GM10248 (cell line): ENCODE data around the gene RHCG.
A peak's percentile ranks its signal among the peaks of the same experiment; 100 is the strongest.
"Not testable (repeated sequence)": the region's sequence is repeated elsewhere in the genome, so short reads cannot be mapped to it uniquely, and the experiment has no call there.

Experiments
- CTCF ChIA-PET: fragments of 300-600 bp; sonication (Branson Sonifier 250); formaldehyde crosslinking; extraction: SDS; loops from one replicate; lab custom pipeline; 2021; ENCODE audit warnings: antibody characterized with exemption; lab: Yijun Ruan, JAX
- POLR2A ChIA-PET: fragments of 350-650 bp; sonication (Branson Sonifier 250); formaldehyde crosslinking; extraction: SDS; loops from one replicate; lab custom pipeline; 2020; ENCODE audit warnings: antibody characterized with exemption; lab: Yijun Ruan, JAX
- DNase-seq: peaks from one replicate; pipeline ENCODE4 v3.0.0; 2012; ENCODE audit errors: extremely low spot score
- TF ChIP-seq, protein P1 (sequence below): IDR thresholded peaks from 2 replicates; pipeline ENCODE4 v1.5.1; 2012; ENCODE audit warnings: mild to moderate bottlenecking, low read depth; ENCODE audit errors: extremely low read depth, missing control alignments, control extremely low read depth

Gene RHCG

DNA sequence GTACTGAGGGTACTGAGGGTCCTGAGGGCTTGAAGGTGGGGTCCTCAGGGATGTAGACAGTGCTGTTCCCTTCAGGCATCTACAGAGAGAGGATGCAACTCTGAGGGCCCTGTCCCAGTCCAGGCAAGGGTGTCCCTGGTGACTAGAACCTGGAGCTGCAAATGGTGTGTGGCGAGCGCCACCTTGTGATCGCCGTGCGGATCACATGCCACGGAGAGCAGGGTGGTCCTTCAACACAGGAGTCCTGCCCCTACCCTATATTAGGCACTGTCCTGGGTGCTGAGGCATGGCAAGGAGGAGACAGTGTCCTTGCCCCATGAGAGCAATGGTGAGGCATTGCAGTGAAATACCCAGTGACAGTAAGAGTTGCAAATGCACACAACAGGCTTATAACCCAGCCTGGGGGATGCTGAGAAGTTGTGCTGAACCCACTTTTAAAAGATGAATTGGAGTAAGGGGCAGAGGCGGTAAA is 23.6 kb downstream of the RHCG start:
- DNase-seq: peak; percentile 79
- POLR2A ChIA-PET: no interaction called here
- CTCF ChIA-PET: interaction anchor here (0.9 to 8.1 kb wide), 25 partner anchors 9 to 137 kb away, joined by 3 to 126 read pairs (median 4); no protein-coding TSS in a partner anchor
- TF ChIP-seq, protein P1, sequence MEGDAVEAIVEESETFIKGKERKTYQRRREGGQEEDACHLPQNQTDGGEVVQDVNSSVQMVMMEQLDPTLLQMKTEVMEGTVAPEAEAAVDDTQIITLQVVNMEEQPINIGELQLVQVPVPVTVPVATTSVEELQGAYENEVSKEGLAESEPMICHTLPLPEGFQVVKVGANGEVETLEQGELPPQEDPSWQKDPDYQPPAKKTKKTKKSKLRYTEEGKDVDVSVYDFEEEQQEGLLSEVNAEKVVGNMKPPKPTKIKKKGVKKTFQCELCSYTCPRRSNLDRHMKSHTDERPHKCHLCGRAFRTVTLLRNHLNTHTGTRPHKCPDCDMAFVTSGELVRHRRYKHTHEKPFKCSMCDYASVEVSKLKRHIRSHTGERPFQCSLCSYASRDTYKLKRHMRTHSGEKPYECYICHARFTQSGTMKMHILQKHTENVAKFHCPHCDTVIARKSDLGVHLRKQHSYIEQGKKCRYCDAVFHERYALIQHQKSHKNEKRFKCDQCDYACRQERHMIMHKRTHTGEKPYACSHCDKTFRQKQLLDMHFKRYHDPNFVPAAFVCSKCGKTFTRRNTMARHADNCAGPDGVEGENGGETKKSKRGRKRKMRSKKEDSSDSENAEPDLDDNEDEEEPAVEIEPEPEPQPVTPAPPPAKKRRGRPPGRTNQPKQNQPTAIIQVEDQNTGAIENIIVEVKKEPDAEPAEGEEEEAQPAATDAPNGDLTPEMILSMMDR: peak; percentile 90

DNA sequence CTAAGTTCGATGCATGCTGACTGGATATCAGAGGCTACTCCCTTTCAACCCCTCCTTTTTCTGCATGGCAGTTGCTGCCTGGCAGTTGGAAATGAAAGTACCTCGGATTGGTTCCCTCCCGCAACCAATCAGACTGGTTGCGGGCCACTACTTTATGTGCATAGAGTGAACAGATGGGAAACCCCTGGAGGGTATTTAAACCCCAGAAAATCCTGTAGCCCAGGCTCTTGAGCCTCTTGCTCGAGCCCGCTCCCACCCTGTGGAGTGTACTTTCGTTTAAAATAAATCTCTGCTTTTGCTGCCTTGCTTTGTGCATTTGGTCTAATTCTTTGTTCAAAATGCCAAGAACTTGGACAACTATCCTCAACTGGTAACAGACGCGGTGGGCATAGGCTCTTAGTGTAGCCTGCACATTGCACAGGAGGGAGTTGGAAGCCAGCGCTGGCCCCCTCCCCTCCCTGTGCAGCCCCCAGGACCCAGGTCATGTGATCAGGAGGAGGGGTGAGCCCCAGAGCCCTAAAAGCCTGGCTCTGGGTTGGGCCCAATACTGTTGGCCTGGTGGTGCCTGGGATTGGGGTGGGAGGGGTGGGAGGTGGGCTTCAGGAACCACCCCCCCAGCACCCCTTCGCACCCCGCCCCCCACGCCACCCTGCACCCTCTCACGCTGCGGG is 26.8 kb downstream of the RHCG start:
- ChIA-PET POLR2A (no interaction called here), CTCF (interaction anchor here (1.1 to 8.1 kb wide), 3 partner anchors 27 to 111 kb away, joined by 4 to 126 read pairs (median 67); no protein-coding TSS in a partner anchor)
- TF ChIP-seq, protein P1: no peak
- DNase-seq: no peak

DNA sequence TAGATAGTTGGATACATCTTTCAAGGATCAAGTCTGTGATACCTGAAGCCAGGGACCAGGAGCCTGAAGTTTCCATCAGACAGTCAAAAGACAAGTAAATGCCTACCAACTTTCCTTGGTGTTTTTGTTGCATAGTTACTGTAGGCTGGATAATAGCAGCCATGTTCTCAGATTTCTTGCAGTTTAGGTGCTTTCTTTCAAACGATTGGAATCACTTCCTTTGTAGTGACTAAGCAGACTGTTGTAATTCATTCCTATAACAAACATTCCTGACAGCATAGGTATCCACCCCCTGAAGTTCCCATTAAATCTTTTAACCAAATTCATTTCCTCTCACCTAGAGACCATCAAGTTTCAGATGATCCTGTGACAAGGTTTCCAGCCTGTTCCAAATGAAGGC is 27.6 kb downstream of the RHCG start:
- DNase-seq, POLR2A ChIA-PET, CTCF ChIA-PET: not testable (repeated sequence)

DNA sequence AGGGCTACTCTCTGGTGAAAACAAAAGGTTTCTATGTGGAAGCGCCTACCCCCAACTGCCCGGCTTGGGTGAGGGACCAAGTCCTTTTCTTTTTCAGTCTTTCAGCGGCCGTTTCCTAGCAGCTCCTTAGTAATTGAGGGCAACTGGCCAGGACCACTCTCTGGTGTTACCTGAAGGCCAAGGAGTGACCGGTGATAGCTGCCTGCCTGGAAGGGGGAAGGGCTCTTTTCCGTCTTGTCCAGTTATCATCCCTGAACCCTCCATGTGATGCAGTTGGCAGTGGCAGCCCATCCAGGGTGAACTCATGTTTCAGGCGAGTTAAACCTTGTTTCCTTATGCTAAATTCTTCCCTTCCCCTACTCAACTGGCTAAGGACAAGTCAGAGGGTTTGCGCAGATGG is 33.3 kb downstream of the RHCG start:
- CTCF ChIA-PET: no interaction called here
- POLR2A ChIA-PET: no interaction called here
- no peak for DNase-seq
- TF ChIP-seq, protein P1: no peak

DNA sequence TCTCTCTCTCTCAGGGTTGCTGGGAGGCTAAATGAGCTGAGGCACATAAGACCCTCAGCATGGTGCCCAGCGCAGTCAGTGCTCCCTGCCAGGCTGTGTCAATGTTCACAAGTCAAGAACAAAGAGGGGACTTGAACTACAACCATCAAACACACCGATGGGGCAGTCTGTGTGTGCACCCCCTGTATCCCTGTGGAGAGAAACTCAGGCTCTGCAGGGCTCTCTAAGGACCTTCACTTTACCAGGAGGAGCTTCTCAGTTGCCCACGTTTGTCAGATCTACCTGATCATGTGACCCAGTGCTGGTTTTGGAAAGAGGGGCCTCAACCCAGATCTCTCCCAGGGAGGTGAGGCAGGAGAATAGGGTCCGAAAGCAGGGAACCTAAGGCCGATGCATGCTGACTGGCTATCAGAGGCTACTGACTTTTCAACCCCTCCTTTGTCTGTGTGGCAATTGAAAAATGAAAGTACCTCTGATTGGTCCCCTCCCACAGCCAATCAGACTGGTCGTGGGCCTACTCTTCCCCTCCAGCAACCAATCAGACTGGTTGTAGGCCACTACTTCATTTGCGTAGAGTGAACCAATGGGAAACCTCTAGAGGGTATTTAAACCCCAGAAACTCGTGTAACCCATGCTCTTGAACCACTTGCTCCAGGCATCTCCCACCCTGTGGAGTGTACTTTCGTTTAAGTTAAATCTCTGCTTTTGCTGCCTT is 34.0 kb downstream of the RHCG start:
- ChIA-PET CTCF (interaction anchor here (1.8 kb wide), 1 partner anchor 10 kb away, joined by 7 read pairs; no protein-coding TSS in a partner anchor), POLR2A (no interaction called here)
- TF ChIP-seq, protein P1: no peak
- DNase-seq: no peak

DNA sequence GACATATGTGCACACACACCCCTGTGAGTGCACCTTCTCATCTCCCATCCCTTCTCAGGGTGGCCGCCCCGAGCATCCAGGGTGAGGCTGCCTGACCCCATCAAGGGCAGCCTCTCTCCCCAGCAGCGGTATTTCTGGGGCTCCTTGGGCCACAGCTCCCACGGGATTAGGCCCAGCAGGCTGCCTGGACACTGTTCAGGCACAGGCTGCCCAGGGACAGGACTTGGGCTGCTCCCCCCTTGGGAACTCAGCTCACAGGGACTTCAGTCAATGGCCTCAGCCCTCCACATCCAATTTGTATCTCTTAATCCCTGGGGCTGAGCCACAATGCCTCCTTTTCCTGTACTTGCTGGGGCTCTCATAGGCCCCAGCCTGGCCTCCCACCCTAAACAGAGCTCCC is 35.0 kb downstream of the RHCG start:
- CTCF ChIA-PET: interaction anchor here (1.8 kb wide), 2 partner anchors 11 to 15 kb away, joined by 4 to 7 read pairs; no protein-coding TSS in a partner anchor
- no peak for DNase-seq
- POLR2A ChIA-PET: no interaction called here
- TF ChIP-seq, protein P1: no peak
